Left colon (tissue), 2 donors: ENCODE measurements around the gene SLC16A10. TPM values are rescaled to one million over a fixed set of nuclear protein-coding genes. Genes with fewer than 3 reads are reported as not detected.
"Not testable (repeated sequence)": the region's sequence is repeated elsewhere in the genome, so short reads cannot be mapped to it uniquely, and the experiment has no call there.

Source experiments
- ATAC-seq: fragments of 200-7000 bp; cut with Tn5 transposase; one replicate; pipeline ENCODE4 v1.9.1; 2020; ENCODE audit warnings: mild to moderate bottlenecking, moderate library complexity
- DNase-seq, 2 donors: peaks; one replicate each; pipeline ENCODE4 v3.0.0-alpha.2; 2020
- intact Hi-C, 2 donors: fragments of 100-400 bp; cut with DNase I in 1 of 2; cut with micrococcal nuclease in 1 of 2; formaldehyde crosslinking; loops; one replicate each; pipeline versions ENCODE4 v1.11.2 to v1.14.0; 2022; cut with DNase I, micrococcal nuclease
- total RNA-seq, 2 donors: library from RNA; stranded (reverse); fragmentation: NEBNext Ultra II Directional; extraction: Animal tissue kit (Norgen Biotek cat#: 25700); gene quantifications; one replicate each; pipeline ENCODE4 v1.2.1, GENCODE V29; 2021
- donor health status: DM: no; HTN: no; CAD: no.
- donor health status: DM: yes; HTN: yes; CAD: no.

The SLC16A10 gene
- total RNA-seq, 2 donors from 2014 or later, result 4.0 TPM

DNA sequence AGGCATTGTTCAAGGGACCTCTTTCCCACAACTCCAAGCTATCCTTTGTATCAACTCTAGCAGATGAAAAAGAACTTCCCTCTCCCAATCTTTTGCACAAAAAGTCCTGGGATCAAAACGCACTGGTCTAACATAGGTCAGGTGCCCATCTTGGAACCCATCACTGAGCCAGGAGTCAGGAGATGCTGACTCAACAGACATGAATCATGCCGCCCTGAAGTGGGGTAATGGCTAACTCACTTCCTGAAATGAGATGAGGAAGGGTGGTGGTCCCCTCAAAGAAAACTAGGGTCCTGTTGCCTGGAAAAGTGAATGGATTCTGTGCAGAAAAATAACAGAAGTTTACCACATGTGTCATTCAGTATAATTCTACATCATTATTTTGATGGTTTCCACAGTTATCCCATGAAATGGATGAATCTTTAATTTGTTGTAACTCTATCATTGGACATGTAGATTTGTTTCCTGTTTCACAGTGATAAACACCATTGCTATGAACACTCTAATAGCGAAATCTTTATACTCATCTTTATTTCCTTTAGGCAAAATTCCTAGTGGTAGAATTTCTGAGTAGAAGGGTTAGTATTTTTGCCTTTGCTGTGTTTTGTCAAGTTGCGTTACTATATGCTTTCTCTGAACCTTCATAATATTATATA, 151.3 kb downstream of the SLC16A10 start:
- ATAC-seq (no peak), DNase-seq (no peak)
- intact Hi-C loops, result no loop called here

DNA sequence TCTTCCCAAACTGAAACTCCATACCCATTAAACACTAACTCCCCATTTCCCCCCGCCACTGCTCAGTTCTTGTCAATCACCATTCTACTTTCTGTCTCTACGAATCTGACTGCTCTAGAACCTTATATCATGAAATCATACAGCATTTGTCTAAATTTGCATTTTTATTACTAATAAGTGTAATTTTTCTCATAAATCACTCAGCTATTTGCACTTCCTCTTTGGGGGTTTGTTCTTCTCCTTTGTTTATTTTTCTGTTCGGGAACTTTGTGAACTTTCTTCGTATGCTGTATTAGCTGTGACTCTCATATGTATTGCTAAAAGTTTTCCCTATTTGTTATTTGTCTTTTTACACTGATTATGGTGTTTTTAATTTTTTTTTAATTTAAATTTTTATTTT, 152.2 kb downstream of the SLC16A10 start:
- ATAC-seq (no peak), DNase-seq (no peak)
- intact Hi-C loops, result no loop called here

DNA sequence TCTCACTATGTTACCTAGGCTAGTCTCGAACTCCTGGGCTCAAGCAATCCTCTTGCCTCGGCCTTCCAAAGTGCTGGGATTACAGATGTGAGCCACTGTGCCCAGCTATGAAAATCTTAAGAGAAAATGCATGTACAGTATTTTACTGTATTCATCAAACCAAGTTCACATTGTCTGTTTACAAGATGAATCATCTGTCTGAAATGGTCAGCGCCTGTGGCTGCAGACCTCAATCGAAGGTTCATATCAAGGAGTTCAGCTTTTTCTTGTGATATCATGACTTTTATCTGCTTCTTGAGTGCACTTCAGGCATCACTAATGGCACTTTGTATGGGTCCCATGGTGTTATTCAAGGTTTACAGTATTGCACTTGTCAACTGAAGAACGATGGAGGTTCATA, 155.1 kb downstream of the SLC16A10 start:
- intact Hi-C loops, result no loop called here
- no peak for ATAC-seq
- DNase-seq, result no peak

DNA sequence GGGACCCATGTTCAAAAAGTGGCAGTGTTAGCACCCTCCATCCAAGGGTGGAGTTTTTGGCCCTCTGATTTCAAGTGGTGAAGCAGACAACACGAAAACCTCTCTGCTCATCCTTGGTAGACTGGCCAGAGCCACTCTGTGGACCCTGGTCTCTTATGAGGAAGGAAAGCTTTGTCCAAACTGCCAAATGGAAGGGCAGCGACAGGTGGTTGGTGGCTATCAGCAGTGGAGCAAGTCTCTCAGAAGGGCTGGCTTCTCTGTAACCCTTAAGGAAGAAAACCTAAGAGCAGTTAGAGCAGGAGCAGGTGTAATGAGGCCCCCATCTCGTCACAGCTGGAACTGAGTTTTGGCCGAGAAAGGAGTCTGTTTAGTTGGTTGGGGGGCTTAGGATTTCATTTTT, 155.8 kb downstream of the SLC16A10 start:
- no peak for DNase-seq
- no peak for ATAC-seq
- intact Hi-C loops, result no loop called here

DNA sequence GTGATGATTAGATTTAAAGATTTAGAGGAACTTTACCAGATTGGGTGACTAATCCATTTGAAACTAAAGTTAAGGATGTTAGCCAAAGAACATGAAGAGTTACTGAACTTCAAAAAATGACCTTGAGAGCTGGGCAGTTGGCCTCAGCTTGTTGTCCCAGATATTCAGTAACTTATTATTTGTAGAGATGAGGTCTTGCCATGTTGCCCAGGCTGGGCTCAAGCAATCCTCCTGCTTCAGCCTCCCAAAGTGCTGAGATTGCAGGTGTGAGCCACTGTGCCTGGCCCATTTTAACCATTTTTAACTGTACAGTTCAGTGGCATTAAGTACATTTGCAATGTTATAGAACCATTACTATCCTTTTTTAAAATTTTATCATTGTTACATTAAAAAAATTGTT, 161.5 kb downstream of the SLC16A10 start:
- ATAC-seq, result no peak
- intact Hi-C loops, result no loop called here
- no peak for DNase-seq

DNA sequence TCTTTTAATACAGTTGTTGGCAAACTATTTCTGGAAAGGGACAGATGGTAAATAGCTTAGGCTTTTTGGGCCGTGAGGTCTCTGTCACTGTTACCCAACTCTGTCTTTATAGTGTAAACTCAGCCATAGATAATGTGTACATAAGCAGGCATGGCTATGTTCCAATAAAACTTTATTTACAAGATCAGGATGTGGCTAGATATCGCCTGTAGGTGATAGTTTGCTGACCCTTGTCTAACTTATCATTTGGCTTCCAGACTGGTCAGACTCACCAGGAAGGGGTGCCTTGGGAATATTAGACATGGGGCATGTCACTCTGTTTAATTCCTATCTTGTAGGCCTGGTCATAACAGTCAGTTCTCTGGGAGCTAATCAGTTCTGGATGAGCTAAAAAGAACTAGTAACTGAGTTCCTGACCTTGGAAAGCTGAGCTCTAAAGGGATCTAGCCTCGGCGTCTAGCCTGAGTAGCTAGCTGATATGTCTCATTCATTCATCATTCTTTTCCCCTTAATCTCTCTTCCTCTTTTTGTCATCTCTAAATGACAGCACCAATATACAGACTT, 163.6 kb downstream of the SLC16A10 start:
- intact Hi-C loops, result loop anchor here in 1 of 2 donors (10.0 kb wide), 1 partner anchor 224 kb away; no protein-coding TSS in a partner anchor
- ATAC-seq (no peak), DNase-seq (no peak)

GRCh38 chr6:111252726-111253125, 165.4 kb downstream of the SLC16A10 start:
- ATAC-seq (no peak), DNase-seq (no peak)
- intact Hi-C loops, result loop anchor here in 1 of 2 donors (10.0 kb wide), 1 partner anchor 222 kb away; no protein-coding TSS in a partner anchor

DNA sequence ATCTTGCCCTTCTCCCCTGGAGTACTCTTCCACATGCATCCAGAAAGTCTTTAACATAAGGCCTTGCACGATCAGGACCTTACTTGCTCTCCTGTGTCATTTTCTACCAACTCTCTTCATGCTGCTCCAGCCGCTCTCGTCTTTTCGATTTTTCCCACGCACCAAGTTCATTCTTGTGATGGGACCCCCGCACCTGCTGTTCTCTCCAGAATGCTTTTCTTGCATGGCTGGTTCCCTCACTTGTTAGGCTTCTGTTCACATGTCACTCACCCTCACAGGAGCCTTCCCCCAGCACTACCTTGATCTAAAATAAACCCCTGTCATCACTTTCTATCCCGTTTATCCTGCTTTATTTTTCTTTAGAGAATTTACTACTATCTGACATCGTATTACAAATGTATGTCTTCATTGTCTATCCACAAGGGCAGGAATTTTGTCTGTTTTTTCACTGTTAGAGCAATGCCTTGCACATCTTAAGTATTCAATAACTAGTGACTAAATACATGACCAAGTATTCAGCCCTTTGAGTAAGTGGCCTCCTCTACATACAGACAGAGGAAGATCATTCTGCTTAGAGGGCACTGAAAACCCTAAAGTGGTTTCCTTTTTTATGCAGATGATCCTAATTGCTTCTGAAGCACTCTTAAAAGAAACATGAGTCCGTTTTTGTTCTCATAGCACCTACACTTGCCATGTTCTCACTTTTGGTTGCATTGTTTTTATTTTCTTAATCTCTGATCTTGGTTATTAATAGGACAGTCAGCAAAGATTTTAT, 166.9 kb downstream of the SLC16A10 start:
- DNase-seq (no peak), ATAC-seq (no peak)
- intact Hi-C loops, result loop anchor here in 1 of 2 donors (10.0 kb wide), 1 partner anchor 221 kb away; no protein-coding TSS in a partner anchor

- DNase-seq (no peak), ATAC-seq (no peak)
- intact Hi-C loops, result loop anchor here in 1 of 2 donors (5.0 to 10.0 kb wide), 2 partner anchors 220 to 788 kb away; no protein-coding TSS in a partner anchor
Observed at GRCh38 chr6:111254779-111255166, 167.5 kb downstream of the SLC16A10 start.

DNA sequence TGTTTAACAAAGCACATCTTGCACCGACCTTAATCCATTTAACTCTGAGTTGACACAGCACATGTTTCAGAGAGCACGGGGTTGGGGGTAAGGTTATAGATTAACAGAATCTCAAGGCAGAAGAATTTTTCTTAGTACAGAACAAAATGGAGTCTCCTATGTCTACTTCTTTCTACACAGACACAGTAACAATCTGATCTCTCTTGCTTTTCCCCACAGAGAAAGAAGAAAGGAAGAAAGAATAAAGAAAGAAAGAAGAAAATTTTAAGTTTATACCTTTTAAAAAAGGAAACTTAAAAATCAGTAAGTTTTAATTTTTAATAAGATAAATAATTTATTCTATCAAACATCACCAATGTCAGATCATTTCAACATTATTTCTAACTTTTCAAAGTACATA, 168.5 kb downstream of the SLC16A10 start:
- intact Hi-C loops, result loop anchor here in 1 of 2 donors (5.0 to 10.0 kb wide), 2 partner anchors 219 to 786 kb away; no protein-coding TSS in a partner anchor
- DNase-seq, ATAC-seq: not testable (repeated sequence)

DNA sequence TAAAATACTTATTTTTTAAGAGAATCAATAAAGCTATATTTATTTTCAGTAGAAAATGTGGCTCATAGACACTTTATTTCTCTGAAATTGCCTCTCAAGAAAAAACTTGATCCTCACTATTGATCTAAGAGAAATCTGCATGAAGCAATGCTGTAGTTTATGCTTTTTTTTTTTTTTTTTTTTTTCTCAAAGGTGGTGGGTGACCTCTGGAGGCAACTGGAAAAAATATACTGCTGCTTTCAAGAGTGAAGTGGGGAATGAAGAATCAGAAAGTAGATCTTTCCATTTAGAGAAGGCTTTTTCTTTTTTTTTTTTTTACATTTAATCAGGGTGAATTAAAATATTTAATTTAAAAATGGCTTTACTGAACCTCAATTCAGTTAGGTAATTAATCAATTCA, 169.3 kb downstream of the SLC16A10 start:
- ATAC-seq (no peak), DNase-seq (no peak)
- intact Hi-C loops, result loop anchor here in 1 of 2 donors (5.0 to 10.0 kb wide), 2 partner anchors 218 to 786 kb away; no protein-coding TSS in a partner anchor

GRCh38 chr6:111258010-111258409, 170.7 kb downstream of the SLC16A10 start:
- DNase-seq (no peak), ATAC-seq (no peak)
- intact Hi-C loops, result loop anchor here in 1 of 2 donors (5.0 to 10.0 kb wide), 2 partner anchors 217 to 784 kb away; no protein-coding TSS in a partner anchor

DNA sequence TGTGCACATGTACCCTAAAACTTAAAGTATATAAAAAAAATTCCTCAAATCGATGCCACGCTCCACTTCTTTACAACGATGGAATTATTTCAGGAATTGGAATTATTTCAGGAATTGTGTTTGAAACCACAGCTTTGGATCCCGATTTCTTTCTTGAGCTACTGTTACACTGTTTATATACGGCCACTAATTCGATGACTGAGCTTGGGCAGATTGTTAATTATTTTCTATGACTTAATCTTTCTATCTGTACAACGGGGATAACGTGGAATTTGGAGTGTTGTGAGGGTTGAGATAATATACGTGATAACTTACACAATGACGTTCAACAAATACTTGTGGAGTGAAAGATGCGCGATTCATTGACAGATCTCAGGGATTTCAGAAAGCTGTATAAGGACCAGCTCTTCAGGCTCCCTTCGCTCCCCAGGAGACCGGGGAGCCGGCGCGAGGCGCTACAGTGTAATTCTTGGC, 171.3 kb downstream of the SLC16A10 start:
- DNase-seq (no peak), ATAC-seq (no peak)
- intact Hi-C loops, result loop anchor here in 1 of 2 donors (5.0 to 10.0 kb wide), 2 partner anchors 216 to 784 kb away; no protein-coding TSS in a partner anchor

DNA sequence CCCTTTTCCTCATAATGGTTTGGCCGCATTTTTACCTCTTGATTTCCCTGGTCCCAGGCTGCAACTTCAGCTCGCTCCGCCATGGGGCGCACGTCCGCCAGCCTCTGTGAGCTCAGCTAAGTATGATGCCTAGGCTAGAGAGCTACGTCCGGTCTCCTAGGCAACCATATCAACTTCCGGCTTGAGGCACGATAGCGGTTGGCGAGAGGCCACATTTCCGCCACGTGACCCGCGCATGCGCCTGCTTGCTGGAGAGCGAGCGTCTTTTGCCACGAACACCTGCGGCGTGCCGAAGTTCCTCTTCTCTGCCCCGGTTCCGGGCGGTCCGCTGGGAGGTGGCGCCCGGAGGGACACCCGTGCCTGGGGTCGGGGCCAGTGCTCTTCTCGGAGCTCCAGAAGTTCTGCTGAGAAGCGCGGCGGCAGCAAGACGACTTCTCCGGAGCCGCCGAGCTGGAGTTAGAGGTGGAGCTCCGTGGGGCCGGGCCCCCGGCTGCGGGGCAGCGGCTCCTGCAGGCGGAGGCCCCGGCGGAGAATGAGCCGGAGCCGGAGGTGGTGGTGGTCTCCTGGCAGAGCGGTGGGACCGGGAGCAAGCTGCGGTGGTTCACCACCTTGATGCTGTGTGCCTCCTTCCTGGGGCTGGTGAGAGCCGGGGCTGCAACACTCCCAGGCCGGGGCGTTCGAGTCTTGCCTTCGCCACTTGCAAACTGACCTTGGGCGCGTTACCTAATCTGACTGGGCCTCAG, 172.0 kb downstream of the SLC16A10 start:
- peak; percentile 96 for ATAC-seq
- intact Hi-C loops, result loop anchor here in 1 of 2 donors (5.0 to 10.0 kb wide), 2 partner anchors 216 to 783 kb away; no protein-coding TSS in a partner anchor
- DNase-seq, result peak; percentile 98 to 99

GRCh38 chr6:111260570-111261298, 173.4 kb downstream of the SLC16A10 start:
- ATAC-seq (no peak), DNase-seq (no peak)
- intact Hi-C loops, result no loop called here

DNA sequence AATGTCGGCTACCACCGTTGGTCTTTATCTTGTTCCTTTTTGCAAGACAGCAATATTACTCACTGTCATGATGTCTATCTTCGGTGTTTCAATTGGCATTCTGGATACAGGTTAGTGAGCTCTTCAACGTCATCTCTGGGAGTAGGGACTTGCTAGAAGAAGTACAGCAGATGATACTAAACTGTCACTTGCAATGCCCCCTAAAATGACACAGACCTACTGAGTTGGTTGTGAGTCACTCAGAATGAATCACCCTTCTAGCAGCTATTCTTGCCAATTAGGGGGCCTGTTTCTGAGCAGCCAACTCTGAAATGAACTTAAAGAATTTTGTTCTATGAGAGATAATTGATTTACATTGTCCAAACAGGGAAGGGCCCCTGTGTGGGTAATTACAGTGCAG, 176.5 kb downstream of the SLC16A10 start:
- DNase-seq (no peak), ATAC-seq (no peak)
- intact Hi-C loops, result no loop called here

GRCh38 chr6:111265842-111266241, 178.5 kb downstream of the SLC16A10 start:
- intact Hi-C loops, result no loop called here
- no peak for DNase-seq
- no peak for ATAC-seq

DNA sequence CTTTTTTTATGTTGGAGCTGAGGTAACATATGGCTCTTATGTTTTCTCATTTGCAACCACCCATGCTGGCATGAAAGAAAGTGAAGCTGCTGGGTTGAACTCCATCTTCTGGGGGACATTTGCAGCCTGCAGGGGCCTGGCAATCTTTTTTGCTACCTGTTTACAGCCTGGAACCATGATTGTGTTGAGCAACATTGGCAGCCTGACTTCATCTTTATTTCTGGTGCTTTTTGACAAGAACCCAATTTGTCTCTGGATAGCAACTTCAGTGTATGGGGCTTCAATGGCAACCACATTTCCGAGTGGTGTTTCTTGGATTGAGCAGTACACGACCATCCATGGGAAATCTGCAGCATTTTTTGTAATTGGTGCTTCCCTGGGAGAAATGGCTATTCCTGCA, 179.0 kb downstream of the SLC16A10 start:
- intact Hi-C loops, result no loop called here
- DNase-seq (no peak), ATAC-seq (no peak)
